HFFc6 (cell line): Measurements from ENCODE around the gene AKAP13. TPM values are rescaled to one million over a fixed set of nuclear protein-coding genes. Genes with fewer than 3 reads are reported as not detected.
A peak's percentile ranks its signal among the peaks of the same experiment; 100 is the strongest.

Experiments used
- DNase-seq: peaks from one replicate; pipeline ENCODE4 v3.0.0-alpha.2; 2018
- H3K27ac Mint-ChIP-seq: 2 replicates; pipeline ENCODE4 v1.8.0; 2020; ENCODE audit warnings: mild to moderate bottlenecking, mixed read lengths
- H3K27me3 Mint-ChIP-seq: 2 replicates; pipeline ENCODE4 v1.8.0; 2021; ENCODE audit warnings: mild to moderate bottlenecking, moderate library complexity, mixed read lengths; ENCODE audit not compliant: insufficient read depth
- H3K36me3 Mint-ChIP-seq: 2 replicates; pipeline ENCODE4 v1.8.0; 2021; ENCODE audit warnings: low read depth, mixed read lengths
- H3K4me1 Mint-ChIP-seq: 2 replicates; pipeline ENCODE4 v1.8.0; 2020; ENCODE audit warnings: low read depth, mixed read lengths
- H3K4me3 Mint-ChIP-seq: 2 replicates; pipeline ENCODE4 v1.8.0; 2020; ENCODE audit warnings: mild to moderate bottlenecking, moderate library complexity, mixed read lengths
- H3K9me3 Mint-ChIP-seq: 2 replicates; pipeline ENCODE4 v1.8.0; 2020; ENCODE audit warnings: mild to moderate bottlenecking, mixed read lengths
- total RNA-seq, 6 experiments: library from RNA; stranded (reverse); fragmentation: NEBNext Ultra II Directional; extraction: Animal tissue kit (Norgen Biotek cat#: 25700); gene quantifications; 2 replicates in 1 of 6; 3 replicates in 5 of 6; pipeline ENCODE4 v1.2.3, GENCODE V29; 2021
- TF ChIP-seq, protein P1 (sequence below): fragments of 200-600 bp; sonication (generic); IDR thresholded peaks from 2 replicates; pipeline ENCODE4 v1.5.0; 2021; ENCODE audit warnings: antibody characterized with exemption, mild to moderate bottlenecking

AKAP13 gene
- total RNA-seq, 6 experiments from 2014 or later: 29.0 to 51.3 (median 35.6) TPM

DNA sequence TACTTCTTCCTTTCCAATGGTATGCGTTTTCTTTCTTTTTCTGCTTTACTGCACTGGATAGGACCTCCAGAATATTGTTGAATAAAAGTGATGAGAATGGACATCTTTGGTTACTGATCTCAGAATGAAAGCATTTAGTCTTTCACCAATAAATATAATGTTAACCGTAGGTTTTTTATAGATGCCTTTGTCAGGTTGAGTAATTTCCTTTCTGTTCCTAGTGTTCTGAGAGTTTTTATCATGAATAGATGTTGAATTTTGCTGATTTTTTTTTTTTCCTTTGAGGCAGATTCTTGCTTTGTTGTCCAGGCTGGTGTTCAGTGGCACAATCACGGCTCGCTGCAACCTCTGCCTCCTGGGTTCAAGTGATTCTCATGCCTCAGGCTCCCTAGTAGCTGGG, 255.9 kb downstream of the AKAP13 start:
- Mint-ChIP-seq H3K27me3 (peaks cover 1% of the 10 kb centered on the region; the same call in 1 of the 2 replicates), H3K9me3 (no peaks in the 10 kb centered on the region), H3K36me3 (peaks cover 10% of the 10 kb centered on the region; the same call in 1 of the 2 replicates), H3K4me1 (peaks cover 41% of the 10 kb centered on the region), H3K27ac (no peak overlapping the region), H3K4me3 (peak overlapping the region; percentile 34; the same call in 1 of the 2 replicates)
- TF ChIP-seq, protein P1, sequence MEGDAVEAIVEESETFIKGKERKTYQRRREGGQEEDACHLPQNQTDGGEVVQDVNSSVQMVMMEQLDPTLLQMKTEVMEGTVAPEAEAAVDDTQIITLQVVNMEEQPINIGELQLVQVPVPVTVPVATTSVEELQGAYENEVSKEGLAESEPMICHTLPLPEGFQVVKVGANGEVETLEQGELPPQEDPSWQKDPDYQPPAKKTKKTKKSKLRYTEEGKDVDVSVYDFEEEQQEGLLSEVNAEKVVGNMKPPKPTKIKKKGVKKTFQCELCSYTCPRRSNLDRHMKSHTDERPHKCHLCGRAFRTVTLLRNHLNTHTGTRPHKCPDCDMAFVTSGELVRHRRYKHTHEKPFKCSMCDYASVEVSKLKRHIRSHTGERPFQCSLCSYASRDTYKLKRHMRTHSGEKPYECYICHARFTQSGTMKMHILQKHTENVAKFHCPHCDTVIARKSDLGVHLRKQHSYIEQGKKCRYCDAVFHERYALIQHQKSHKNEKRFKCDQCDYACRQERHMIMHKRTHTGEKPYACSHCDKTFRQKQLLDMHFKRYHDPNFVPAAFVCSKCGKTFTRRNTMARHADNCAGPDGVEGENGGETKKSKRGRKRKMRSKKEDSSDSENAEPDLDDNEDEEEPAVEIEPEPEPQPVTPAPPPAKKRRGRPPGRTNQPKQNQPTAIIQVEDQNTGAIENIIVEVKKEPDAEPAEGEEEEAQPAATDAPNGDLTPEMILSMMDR: no peak
- no peak for DNase-seq

DNA sequence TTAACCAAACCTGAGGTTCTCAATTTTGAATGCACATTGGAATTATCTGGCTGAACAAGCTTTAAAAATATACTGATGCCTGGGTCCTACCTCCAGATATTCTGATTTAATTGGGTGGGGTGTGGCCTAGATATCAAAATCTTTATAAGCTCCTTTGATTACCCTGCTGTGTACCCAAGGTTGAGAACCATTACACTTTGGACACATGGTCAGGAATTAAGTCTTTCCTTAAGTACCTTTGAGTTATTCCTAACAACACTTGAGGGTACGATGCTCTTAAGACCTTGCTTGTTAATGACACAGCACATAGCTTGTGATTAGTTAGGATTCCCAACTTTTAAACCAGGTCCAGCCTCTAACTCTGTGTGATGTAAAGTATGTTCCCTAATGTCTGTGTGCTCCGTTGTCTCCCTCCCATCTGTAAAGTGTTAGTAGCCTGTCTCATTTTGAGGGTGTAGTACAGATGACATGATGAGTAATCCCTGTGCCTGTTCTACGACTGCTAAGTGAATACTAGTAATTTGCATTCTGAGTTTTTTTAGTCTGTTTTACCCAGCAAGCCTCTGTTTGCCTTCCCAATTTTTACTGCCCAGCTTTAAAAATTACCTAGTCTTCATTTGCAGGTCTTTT, 259.5 kb downstream of the AKAP13 start:
- Mint-ChIP-seq H3K4me1 (peaks cover 55% of the 10 kb centered on the region), H3K27me3 (peaks cover 1% of the 10 kb centered on the region; the same call in 1 of the 2 replicates), H3K36me3 (peaks cover 10% of the 10 kb centered on the region; the same call in 1 of the 2 replicates), H3K9me3 (no peaks in the 10 kb centered on the region), H3K4me3 (peak overlapping the region; percentile 48), H3K27ac (peak overlapping the region; percentile 84)
- DNase-seq: peak; percentile 80
- TF ChIP-seq, protein P1: no peak

DNA sequence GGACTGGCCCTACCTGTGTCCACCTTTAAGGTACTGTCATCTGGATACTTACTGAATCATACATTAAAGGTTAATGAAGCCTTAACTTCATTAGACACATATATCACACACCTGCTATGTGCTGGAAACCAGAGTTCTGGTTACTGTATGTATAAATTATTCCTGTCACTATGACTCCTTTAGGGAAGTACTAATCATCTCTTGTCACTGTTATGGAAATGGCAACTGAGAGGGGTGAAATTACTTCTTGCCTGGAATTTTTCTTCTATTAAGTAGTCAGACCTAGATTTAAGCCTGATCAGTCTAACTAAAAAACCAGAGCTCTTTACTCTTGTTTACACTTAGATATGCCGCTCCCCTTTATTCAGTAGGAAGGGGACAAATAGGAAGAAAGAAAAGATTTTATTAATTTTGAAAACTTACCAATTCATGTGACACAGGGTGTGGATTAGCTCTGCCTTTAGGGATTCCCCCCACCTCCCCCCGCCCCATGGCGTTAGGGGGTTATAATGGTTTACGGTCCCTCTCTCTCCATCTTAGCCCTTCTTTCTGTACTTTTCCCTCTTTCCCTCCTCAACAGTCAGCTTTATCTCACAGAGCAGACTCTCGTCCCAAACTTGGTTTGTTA, 261.8 kb downstream of the AKAP13 start:
- peaks cover 30% of the 10 kb centered on the region for H3K36me3 Mint-ChIP-seq
- DNase-seq: no peak
- no peaks in the 10 kb centered on the region; the same call in 1 of the 2 replicates for H3K9me3 Mint-ChIP-seq

DNA sequence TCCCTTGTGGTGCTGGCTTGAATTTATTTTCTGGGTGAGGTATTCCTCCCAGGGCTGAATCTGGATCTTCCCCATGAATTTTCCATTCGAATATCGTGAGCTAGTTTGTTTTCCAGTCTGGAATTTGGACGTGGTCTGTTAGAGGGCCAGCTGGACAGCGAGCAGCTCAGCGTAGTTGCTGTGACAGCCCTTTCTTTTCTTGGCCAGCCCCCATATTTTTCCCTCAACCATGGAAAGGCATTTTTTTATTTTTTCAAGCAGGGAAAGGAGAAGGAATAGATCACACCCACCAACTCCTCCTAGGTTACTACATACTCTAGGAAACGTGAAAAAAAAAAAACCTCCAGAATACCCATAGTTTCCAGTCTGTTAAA, 262.3 kb downstream of the AKAP13 start:
- Mint-ChIP-seq H3K36me3 (peaks cover 34% of the 10 kb centered on the region), H3K27ac (peak overlapping the region; percentile 77), H3K4me1 (peaks cover 56% of the 10 kb centered on the region), H3K4me3 (peak overlapping the region; percentile 60; the same call in 1 of the 2 replicates), H3K9me3 (no peaks in the 10 kb centered on the region; the same call in 1 of the 2 replicates), H3K27me3 (no peaks in the 10 kb centered on the region; the same call in 1 of the 2 replicates)
- no peak for DNase-seq
- TF ChIP-seq, protein P1: no peak

More for the DNA sequence above, 261.8 kb downstream of the AKAP13 start:
- peaks cover 58% of the 10 kb centered on the region for H3K4me1 Mint-ChIP-seq
- H3K4me3 Mint-ChIP-seq: peak overlapping the region; percentile 60; the same call in 1 of the 2 replicates
- TF ChIP-seq, protein P1: no peak
- no peaks in the 10 kb centered on the region; the same call in 1 of the 2 replicates for H3K27me3 Mint-ChIP-seq
- H3K27ac Mint-ChIP-seq: peak overlapping the region; percentile 77

DNA sequence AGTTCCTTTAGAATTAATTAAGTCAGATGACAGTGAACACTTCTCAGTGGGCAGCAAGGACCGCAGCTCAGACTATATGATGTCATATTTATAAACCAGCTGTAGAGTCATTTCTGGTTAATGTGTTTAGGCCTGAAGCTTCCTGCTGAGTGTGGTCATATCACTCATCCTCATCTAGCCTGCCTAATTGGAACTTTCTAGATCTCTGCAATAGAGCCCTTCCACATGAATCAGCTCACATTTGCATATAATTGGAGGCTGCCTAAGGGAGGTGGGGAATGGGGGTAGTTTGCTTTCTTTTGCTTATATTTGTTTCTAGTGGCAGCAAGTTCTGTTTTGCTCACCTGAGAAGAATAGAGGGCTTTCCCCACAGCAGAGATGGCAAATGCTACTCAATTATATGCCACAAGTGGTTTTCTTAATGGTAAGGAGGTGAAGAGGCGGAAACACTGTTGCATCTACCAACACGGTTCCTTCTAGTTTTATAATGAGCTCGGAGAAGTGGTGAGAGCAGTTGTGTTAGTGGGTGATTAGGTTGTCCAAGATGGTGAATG, 266.2 kb downstream of the AKAP13 start:
- Mint-ChIP-seq H3K27ac (peak overlapping the region; percentile 79), H3K27me3 (peaks cover 1% of the 10 kb centered on the region), H3K4me3 (peak overlapping the region; percentile 41; the same call in 1 of the 2 replicates), H3K9me3 (no peaks in the 10 kb centered on the region; the same call in 1 of the 2 replicates), H3K4me1 (peaks cover 58% of the 10 kb centered on the region), H3K36me3 (peaks cover 24% of the 10 kb centered on the region)
- TF ChIP-seq, protein P1: no peak
- DNase-seq: peak; percentile 78
